ENCODE measurements around the gene PLCH1.

DNA sequence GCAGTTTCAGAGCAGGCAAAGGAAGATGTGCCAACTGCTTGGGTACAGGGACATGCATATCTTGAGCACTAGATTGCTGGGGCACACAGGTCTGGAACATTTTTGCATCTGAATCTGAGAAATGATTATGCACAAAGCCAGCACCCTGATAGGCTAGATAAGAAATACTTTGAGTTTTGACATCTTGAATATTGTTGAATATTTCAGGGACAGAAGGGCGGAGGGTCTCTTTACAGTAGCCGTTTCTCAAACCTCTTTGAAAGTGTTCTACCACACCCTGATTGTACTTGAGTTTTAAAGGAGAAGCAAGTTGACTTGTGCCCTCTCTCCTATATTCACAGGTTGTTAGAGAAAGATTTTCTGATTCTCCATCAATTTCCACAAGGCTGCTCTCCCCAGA is 263.3 kb downstream of the PLCH1 start:
- TF ChIP-seq POLR2AphosphoS5 (IDR thresholded peaks at IDR 0.05; ENCODE audit: borderline replicate concordance, low read depth, low read length) (no peak), EZH2 (IDR thresholded peaks at IDR 0.05) (no peak), FOXP2 (optimal IDR thresholded peaks at IDR 0.05; ENCODE audit: control extremely low read depth, extremely low read length, insufficient read depth) (no peak)
